ENCODE results near the gene ADCY3. TPM values are rescaled to one million over a fixed set of nuclear protein-coding genes. Genes with fewer than 3 reads are reported as not detected.

Gene ADCY3
- polyA plus RNA-seq, 1 donor from 2014 or later: 28.8 TPM

DNA sequence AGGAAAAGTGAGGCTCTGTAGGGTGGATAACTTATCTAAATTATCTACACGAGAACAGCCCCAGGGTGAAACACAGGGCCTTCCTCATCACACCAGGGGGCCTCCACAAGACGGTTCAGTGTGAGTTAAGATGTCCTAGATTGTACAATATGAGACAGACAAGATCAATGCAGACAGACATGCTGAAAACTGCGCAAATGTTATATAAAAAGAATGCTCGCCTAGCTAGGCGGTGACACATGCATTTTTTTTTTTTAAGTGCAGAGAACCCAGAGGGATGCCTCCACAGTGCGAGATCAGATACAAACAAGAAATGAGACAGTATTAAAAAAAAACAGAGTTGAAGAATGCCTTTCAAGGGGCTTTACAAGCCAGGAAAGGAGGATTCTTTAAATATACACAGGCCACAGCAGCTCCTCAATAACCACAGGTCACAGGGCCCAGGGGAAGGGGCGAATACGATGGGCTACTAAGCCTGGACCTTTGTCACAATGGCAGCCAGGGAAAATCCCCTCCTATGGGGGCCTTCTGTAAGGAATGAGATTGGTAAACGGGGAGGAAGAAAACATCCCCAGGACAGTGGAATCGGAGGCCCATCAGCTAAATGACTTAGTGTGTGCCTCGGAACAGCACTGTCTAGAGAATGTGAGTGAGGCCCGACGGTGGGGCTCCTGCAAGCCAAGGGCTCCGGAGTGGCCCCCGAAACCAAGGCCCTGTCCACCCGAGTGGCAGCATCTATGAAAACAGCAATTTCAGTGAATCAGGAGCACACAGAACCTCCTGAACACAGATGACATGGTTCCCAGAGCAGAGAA lies 48.9 kb downstream of the ADCY3 start:
- Histone ChIP-seq H3K27ac (ENCODE audit: low read length) (no peak overlapping the region), H3K27me3 (ENCODE audit: insufficient read depth, low read depth, low read length) (no peaks in the 10 kb centered on the region), H3K4me2 (ENCODE audit: low read length) (no peak overlapping the region), H3K9me2 (ENCODE audit: insufficient read depth, low read length) (no peaks in the 10 kb centered on the region), H4K20me1 (ENCODE audit: insufficient read depth) (no peaks in the 10 kb centered on the region), H3K9me3 (ENCODE audit: low read length) (no peaks in the 10 kb centered on the region), H3K4me3 (ENCODE audit: low read length) (no peak overlapping the region), H3K36me3 (ENCODE audit: insufficient read depth, low read length) (no peaks in the 10 kb centered on the region), H3K9ac (ENCODE audit: low read length) (no peak overlapping the region), H3F3A (ENCODE audit: insufficient read depth, low read length, poor library complexity, severe bottlenecking) (no peaks in the 10 kb centered on the region), H3K79me2 (replicated peaks; ENCODE audit: insufficient read depth, low read length) (no peaks in the 10 kb centered on the region), H2AFZ (ENCODE audit: low read depth, low read length) (no peak overlapping the region)
- TF ChIP-seq, protein P1, sequence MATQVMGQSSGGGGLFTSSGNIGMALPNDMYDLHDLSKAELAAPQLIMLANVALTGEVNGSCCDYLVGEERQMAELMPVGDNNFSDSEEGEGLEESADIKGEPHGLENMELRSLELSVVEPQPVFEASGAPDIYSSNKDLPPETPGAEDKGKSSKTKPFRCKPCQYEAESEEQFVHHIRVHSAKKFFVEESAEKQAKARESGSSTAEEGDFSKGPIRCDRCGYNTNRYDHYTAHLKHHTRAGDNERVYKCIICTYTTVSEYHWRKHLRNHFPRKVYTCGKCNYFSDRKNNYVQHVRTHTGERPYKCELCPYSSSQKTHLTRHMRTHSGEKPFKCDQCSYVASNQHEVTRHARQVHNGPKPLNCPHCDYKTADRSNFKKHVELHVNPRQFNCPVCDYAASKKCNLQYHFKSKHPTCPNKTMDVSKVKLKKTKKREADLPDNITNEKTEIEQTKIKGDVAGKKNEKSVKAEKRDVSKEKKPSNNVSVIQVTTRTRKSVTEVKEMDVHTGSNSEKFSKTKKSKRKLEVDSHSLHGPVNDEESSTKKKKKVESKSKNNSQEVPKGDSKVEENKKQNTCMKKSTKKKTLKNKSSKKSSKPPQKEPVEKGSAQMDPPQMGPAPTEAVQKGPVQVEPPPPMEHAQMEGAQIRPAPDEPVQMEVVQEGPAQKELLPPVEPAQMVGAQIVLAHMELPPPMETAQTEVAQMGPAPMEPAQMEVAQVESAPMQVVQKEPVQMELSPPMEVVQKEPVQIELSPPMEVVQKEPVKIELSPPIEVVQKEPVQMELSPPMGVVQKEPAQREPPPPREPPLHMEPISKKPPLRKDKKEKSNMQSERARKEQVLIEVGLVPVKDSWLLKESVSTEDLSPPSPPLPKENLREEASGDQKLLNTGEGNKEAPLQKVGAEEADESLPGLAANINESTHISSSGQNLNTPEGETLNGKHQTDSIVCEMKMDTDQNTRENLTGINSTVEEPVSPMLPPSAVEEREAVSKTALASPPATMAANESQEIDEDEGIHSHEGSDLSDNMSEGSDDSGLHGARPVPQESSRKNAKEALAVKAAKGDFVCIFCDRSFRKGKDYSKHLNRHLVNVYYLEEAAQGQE (IDR thresholded peaks at IDR 0.05; ENCODE audit: borderline replicate concordance): no peak
- TF ChIP-seq EZH2 (IDR thresholded peaks at IDR 0.05; ENCODE audit: borderline replicate concordance, insufficient read depth, low read length, poor library complexity, severe bottlenecking): no peak

DNA sequence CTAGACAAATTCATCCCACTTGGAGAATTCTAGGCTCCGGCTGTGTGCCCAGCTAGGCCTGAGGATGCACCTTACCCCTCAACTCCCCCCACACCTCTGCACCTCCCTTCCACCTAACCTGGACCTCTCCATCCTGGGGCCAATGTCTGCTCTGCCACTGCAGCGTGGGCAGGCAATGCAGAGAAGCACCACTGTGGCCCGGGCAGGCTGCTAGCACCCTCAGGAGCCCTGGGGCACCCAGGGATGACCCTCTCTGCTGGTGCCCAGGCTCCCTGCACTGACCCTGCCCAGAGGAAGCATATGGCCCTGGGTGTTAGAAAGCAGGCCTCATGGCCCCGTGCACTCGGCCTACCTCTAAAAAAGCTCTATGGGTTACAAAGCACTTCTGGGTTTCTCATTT lies 49.6 kb downstream of the ADCY3 start:
- no peak overlapping the region for H3K4me3 ChIP-seq (ENCODE audit: low read length)
- H3K4me2 ChIP-seq (ENCODE audit: low read length): no peak overlapping the region
- no peaks in the 10 kb centered on the region for H3K79me2 ChIP-seq (replicated peaks; ENCODE audit: insufficient read depth, low read length)
- H3K9me2 ChIP-seq (ENCODE audit: insufficient read depth, low read length): no peaks in the 10 kb centered on the region
- H3K9ac ChIP-seq (ENCODE audit: low read length): no peak overlapping the region
- TF ChIP-seq TAF1 (IDR thresholded peaks at IDR 0.05; ENCODE audit: low read depth) (no peak), MXI1 (conservative IDR thresholded peaks at IDR 0.05; ENCODE audit: poor library complexity, severe bottlenecking) (no peak), RAD21 (conservative IDR thresholded peaks at IDR 0.05) (no peak), POLR2AphosphoS5 (IDR thresholded peaks at IDR 0.05) (no peak), EZH2 (IDR thresholded peaks at IDR 0.05; ENCODE audit: borderline replicate concordance, insufficient read depth, low read length, poor library complexity, severe bottlenecking) (no peak), EP300 (conservative IDR thresholded peaks at IDR 0.05; ENCODE audit: poor library complexity, severe bottlenecking) (no peak)
- TF ChIP-seq, protein P2, sequence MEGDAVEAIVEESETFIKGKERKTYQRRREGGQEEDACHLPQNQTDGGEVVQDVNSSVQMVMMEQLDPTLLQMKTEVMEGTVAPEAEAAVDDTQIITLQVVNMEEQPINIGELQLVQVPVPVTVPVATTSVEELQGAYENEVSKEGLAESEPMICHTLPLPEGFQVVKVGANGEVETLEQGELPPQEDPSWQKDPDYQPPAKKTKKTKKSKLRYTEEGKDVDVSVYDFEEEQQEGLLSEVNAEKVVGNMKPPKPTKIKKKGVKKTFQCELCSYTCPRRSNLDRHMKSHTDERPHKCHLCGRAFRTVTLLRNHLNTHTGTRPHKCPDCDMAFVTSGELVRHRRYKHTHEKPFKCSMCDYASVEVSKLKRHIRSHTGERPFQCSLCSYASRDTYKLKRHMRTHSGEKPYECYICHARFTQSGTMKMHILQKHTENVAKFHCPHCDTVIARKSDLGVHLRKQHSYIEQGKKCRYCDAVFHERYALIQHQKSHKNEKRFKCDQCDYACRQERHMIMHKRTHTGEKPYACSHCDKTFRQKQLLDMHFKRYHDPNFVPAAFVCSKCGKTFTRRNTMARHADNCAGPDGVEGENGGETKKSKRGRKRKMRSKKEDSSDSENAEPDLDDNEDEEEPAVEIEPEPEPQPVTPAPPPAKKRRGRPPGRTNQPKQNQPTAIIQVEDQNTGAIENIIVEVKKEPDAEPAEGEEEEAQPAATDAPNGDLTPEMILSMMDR (IDR thresholded peaks at IDR 0.05; ENCODE audit: poor library complexity, severe bottlenecking): no peak
- H3K27me3 ChIP-seq (ENCODE audit: insufficient read depth, low read depth, low read length): no peaks in the 10 kb centered on the region
- H3K27ac ChIP-seq (ENCODE audit: low read length): no peak overlapping the region
- no peaks in the 10 kb centered on the region for H3K36me3 ChIP-seq (ENCODE audit: insufficient read depth, low read length)
- no peaks in the 10 kb centered on the region for H3F3A ChIP-seq (ENCODE audit: insufficient read depth, low read length, poor library complexity, severe bottlenecking)
- no peak overlapping the region for H2AFZ ChIP-seq (ENCODE audit: low read depth, low read length)
- no peaks in the 10 kb centered on the region for H3K9me3 ChIP-seq (ENCODE audit: low read length)
- no peaks in the 10 kb centered on the region for H4K20me1 ChIP-seq (ENCODE audit: insufficient read depth)

Data from neural cell (in vitro differentiated cells).